ENCODE results near the gene ANKRD13C.

The ANKRD13C gene

GRCh38 chr1:70299472-70299871 is 55.0 kb downstream of the ANKRD13C start:
- DNase-seq (ENCODE audit: low spot score) (no peak), FAIRE-seq (no peak)

GRCh38 chr1:70295749-70296148 is 58.8 kb downstream of the ANKRD13C start:
- FAIRE-seq: no peak
- DNase-seq (ENCODE audit: low spot score): no peak

GRCh38 chr1:70293186-70293843 is 61.2 kb downstream of the ANKRD13C start:
- FAIRE-seq: no peak
- DNase-seq (ENCODE audit: low spot score): no peak

- no peak for FAIRE-seq
- DNase-seq (ENCODE audit: low spot score): no peak
These were observed 64.3 kb downstream of the ANKRD13C start for GRCh38 chr1:70290218-70290617.

GRCh38 chr1:70288166-70288565 is 66.4 kb downstream of the ANKRD13C start:
- DNase-seq (ENCODE audit: low spot score) (no peak), FAIRE-seq (no peak)

- no peak for DNase-seq (ENCODE audit: low spot score)
- no peak for FAIRE-seq
These were observed 68.1 kb downstream of the ANKRD13C start for GRCh38 chr1:70286453-70286852.

GRCh38 chr1:70284366-70284765 is 70.2 kb downstream of the ANKRD13C start:
- FAIRE-seq (peak; percentile 66), DNase-seq (ENCODE audit: low spot score) (no peak)

- FAIRE-seq: no peak
- no peak for DNase-seq (ENCODE audit: low spot score)
These were observed 75.8 kb downstream of the ANKRD13C start for GRCh38 chr1:70278710-70279109.

GRCh38 chr1:70277875-70278274 is 76.6 kb downstream of the ANKRD13C start:
- FAIRE-seq: no peak
- no peak for DNase-seq (ENCODE audit: low spot score)

GRCh38 chr1:70265946-70266345 is 88.6 kb downstream of the ANKRD13C start:
- FAIRE-seq (no peak), DNase-seq (ENCODE audit: low spot score) (no peak)

- DNase-seq (ENCODE audit: low spot score) (no peak), FAIRE-seq (no peak)
These were observed 89.7 kb downstream of the ANKRD13C start for GRCh38 chr1:70264839-70265238.

- FAIRE-seq (no peak), DNase-seq (ENCODE audit: low spot score) (no peak)
These were observed 97.9 kb downstream of the ANKRD13C start for GRCh38 chr1:70256664-70257063.

- no peak for DNase-seq (ENCODE audit: low spot score)
- FAIRE-seq: no peak
These were observed 105.8 kb downstream of the ANKRD13C start for GRCh38 chr1:70248729-70249128.

- FAIRE-seq: no peak
- no peak for DNase-seq (ENCODE audit: low spot score)
These were observed 106.8 kb downstream of the ANKRD13C start for GRCh38 chr1:70247768-70248167.

GRCh38 chr1:70247122-70247521 is 107.4 kb downstream of the ANKRD13C start:
- FAIRE-seq (no peak), DNase-seq (ENCODE audit: low spot score) (no peak)

GRCh38 chr1:70239940-70240339 is 114.6 kb downstream of the ANKRD13C start:
- DNase-seq (ENCODE audit: low spot score) (no peak), FAIRE-seq (no peak)

- FAIRE-seq (peak; percentile 62), DNase-seq (ENCODE audit: low spot score) (no peak)
These were observed 119.8 kb downstream of the ANKRD13C start for GRCh38 chr1:70234733-70235132.

- FAIRE-seq (no peak), DNase-seq (ENCODE audit: low spot score) (no peak)
These were observed 123.0 kb downstream of the ANKRD13C start for GRCh38 chr1:70231475-70231874.

GRCh38 chr1:70228670-70229069 is 125.9 kb downstream of the ANKRD13C start:
- FAIRE-seq (peak; percentile 4), DNase-seq (ENCODE audit: low spot score) (no peak)

- FAIRE-seq: no peak
- DNase-seq (ENCODE audit: low spot score): no peak
These were observed 127.1 kb downstream of the ANKRD13C start for GRCh38 chr1:70227439-70227838.

- no peak for FAIRE-seq
- no peak for DNase-seq (ENCODE audit: low spot score)
These were observed 129.6 kb downstream of the ANKRD13C start for GRCh38 chr1:70224954-70225353.

GRCh38 chr1:70222716-70223235 is 131.7 kb downstream of the ANKRD13C start:
- FAIRE-seq (no peak), DNase-seq (ENCODE audit: low spot score) (no peak)

Measured in RCC 7860 (cell line).